Esophagus squamous epithelium (tissue), 4 donors: Measurements from ENCODE around the gene SNCAIP.

Experiments
- POLR2A ChIP-seq, 4 donors: fragments of 450-650 bp; IDR thresholded peaks; one replicate each; pipeline ENCODE4 v1.6.1; 2017; ENCODE audit warnings: antibody characterized with exemption in 4 of 4, mild to moderate bottlenecking in 4 of 4, moderate library complexity in 3 of 4
- TF ChIP-seq, protein P1 (sequence below), 6 experiments: fragments of 450-650 bp in 4 of 6; fragments of 200-600 bp in 2 of 6; sonication (generic) in 2 of 6; IDR thresholded peaks; one replicate each; pipeline ENCODE4 v1.5.1; 2016 to 2019; ENCODE audit warnings: antibody characterized with exemption in 6 of 6, mild to moderate bottlenecking in 4 of 6, moderate library complexity in 4 of 6

DNA sequence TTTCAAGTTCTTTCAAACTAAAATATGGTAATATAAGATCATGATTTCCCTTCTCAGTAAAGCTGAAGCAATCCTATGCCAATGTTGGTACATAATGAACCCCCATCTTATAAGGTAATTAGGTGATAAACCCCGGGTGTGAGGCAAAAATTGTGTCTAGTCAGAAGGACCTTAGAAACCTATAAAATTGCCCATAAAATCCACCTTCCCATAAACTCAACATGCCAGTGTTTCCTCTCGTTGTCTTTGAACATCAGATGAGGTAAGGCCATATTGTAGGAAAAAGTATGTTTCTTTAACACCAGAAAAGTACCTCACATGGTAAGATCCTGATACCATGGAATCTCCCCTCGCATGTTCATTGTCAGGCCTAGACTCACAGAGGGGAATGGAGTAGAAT is 43.3 kb downstream of the SNCAIP start:
- TF ChIP-seq, protein P1, sequence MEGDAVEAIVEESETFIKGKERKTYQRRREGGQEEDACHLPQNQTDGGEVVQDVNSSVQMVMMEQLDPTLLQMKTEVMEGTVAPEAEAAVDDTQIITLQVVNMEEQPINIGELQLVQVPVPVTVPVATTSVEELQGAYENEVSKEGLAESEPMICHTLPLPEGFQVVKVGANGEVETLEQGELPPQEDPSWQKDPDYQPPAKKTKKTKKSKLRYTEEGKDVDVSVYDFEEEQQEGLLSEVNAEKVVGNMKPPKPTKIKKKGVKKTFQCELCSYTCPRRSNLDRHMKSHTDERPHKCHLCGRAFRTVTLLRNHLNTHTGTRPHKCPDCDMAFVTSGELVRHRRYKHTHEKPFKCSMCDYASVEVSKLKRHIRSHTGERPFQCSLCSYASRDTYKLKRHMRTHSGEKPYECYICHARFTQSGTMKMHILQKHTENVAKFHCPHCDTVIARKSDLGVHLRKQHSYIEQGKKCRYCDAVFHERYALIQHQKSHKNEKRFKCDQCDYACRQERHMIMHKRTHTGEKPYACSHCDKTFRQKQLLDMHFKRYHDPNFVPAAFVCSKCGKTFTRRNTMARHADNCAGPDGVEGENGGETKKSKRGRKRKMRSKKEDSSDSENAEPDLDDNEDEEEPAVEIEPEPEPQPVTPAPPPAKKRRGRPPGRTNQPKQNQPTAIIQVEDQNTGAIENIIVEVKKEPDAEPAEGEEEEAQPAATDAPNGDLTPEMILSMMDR (IDR thresholded peaks at IDR 0.05), result no peak
- TF ChIP-seq POLR2A (IDR thresholded peaks at IDR 0.05), result no peak
